SKM-1 (cell line): Measurements from ENCODE around the gene HAO2.
"Not testable (repeated sequence)": the region's sequence is repeated elsewhere in the genome, so short reads cannot be mapped to it uniquely, and the experiment has no call there.

Source experiments
- DNase-seq: peaks from one replicate; lab custom pipeline; 2025; ENCODE audit not compliant: unreplicated experiment; lab: John Stamatoyannopoulos, UW

HAO2 gene

GRCh38 chr1:119377594-119377993 is 9.0 kb downstream of the HAO2 start:
- not testable (repeated sequence) for DNase-seq

DNA sequence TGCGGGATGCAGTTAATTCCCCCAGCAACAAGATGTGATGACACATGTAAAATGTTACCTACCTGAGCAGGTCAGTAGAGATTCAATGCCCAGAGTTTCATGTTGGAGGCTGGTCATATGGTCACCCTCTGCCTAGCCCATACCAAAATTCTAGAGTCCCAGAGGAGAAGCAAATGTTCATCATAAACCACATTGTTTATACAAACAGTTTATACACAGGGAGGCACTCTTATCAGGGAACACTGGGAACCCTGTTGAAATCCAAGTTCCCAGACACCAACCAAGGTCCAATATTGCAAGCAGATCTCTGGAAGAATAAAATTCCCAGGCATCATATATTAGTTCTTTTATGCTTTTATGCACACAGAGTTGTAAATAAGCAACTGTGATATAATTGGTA is 10.5 kb downstream of the HAO2 start:
- no peak for DNase-seq

DNA sequence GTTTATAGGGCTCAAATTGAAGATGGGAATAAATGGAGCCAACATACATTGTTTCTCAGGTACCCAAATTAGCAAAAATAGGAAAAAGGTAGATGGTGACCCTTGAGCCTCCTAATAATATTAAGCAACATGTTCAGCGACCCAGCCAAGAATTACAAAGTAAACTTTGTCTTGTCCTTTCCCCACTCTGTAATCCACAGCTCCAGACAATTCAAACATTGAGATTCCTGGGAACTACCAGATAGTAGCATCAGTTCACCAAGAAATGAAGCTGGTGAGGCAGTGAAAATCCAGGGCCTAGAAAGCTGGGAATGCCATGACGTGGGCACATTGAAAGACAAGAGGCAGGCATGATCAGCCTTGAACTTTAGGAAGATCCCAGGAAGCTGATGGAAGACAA is 11.7 kb downstream of the HAO2 start:
- DNase-seq, result no peak

GRCh38 chr1:119380983-119381662 is 12.5 kb downstream of the HAO2 start:
- no peak for DNase-seq

DNA sequence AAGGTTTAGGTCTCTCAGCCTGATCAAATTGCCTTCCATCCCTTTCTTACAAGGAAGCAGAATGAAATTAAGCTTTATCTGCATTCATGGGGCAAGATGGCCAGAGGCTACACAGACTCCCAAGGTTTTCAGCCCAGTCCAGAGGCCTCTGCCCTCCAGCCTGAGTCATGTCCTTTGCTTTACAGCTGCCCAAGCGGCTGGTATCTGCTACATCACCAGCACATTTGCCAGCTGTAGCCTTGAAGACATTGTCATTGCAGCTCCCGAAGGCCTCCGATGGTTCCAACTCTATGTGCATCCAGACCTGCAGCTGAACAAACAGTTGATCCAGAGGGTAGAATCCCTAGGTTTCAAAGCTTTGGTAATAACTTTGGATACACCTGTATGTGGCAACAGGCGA is 16.0 kb downstream of the HAO2 start:
- no peak for DNase-seq

GRCh38 chr1:119385650-119386049 is 17.1 kb downstream of the HAO2 start:
- DNase-seq, result no peak

DNA sequence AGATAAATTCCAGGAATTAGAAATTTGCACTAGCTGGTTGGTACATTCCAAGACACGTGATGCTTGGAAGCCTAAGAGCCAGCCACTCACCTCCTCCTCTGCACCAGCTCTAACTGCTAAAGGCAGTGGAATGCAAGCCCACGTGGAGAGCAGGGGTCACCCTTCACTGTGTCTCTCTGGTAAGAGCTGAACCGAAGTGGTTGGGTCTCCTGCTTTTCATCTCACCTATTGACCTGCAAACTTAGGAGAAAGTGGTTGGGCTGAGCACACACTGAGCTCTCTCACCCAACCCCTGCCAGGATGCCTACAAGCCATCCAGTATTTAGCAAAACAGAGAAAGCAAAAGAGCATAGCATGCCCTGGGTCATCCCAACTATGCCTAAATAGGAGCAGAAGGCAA is 19.3 kb downstream of the HAO2 start:
- no peak for DNase-seq

DNA sequence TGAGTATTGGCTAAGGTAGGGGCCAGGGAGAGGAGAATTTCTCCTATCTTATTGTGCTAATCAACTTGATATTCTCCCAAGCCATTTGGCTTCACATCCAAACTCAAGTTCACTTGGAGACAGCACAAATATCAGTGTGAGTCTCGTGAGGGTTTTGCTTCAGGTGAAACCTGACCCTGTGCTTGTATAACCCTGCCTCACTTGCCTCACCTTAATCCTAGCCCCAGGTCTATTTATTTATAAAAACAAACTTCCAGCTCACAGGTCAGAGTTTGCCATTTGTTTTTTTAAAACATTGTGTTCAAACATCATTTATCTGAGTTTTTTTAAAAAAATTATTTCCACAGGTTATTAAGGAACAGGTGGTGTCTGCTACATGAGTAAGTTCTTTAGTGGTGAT is 19.9 kb downstream of the HAO2 start:
- no peak for DNase-seq

GRCh38 chr1:119390526-119390925 is 21.9 kb downstream of the HAO2 start:
- DNase-seq, result no peak

DNA sequence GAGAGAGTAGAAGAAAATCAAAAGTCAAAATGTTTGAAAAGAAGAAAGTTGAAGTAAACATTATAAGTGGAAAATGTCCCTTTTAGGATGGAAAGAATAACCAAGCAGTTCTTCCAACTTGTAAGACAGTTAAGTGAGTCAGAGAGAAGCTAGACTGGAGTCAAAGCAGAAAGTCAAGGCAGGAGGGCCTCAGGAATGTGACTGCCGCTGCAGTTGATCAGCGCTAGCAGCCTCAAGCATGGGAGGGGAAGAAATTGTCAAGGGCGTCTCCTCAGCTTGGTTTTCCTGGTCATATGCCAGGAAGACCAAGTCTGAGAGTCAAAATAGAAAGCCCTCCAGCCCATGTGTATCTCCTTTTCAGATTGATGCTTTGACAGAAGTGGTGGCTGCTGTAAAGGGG is 23.2 kb downstream of the HAO2 start:
- DNase-seq, result no peak

GRCh38 chr1:119394085-119394484 is 25.5 kb downstream of the HAO2 start:
- DNase-seq, result no peak

- no peak for DNase-seq
Observed at GRCh38 chr1:119396982-119397381, 28.4 kb downstream of the HAO2 start.

GRCh38 chr1:119397986-119398385 is 29.4 kb downstream of the HAO2 start:
- DNase-seq, result no peak

GRCh38 chr1:119404736-119405135 is 36.2 kb downstream of the HAO2 start:
- DNase-seq, result no peak

- DNase-seq, result no peak
Observed at GRCh38 chr1:119409731-119410130, 41.1 kb downstream of the HAO2 start.

GRCh38 chr1:119410961-119411360 is 42.4 kb downstream of the HAO2 start:
- DNase-seq, result no peak

DNA sequence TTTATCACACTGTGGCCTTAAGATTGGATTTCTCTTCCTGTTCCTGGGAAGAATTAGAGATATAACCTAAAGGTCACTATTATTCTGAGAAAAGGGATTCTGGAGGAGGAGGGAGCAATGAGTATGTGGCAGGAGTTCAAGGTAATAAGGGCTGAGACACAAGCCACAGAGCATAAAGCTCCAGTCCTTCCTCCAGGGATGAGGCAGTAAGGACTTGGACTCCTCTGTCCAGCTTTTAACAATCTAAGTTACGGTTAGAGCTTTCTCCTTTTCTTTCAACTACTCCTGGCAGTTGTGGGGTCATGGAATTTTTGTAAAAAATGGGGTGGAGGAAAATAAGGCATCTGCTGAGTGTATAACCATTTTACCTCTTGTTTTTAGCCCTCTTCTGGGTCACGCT is 46.4 kb downstream of the HAO2 start, which contains the start of gene HSD3B2:
Gene HSD3B2 (plus strand): TSS at position 201 of the 400 bp plus-strand sequence. CDS start 270 bp downstream, outside the sequence.
- DNase-seq, result no peak

GRCh38 chr1:119416006-119416640 is 47.5 kb downstream of the HAO2 start:
- DNase-seq, result no peak

DNA sequence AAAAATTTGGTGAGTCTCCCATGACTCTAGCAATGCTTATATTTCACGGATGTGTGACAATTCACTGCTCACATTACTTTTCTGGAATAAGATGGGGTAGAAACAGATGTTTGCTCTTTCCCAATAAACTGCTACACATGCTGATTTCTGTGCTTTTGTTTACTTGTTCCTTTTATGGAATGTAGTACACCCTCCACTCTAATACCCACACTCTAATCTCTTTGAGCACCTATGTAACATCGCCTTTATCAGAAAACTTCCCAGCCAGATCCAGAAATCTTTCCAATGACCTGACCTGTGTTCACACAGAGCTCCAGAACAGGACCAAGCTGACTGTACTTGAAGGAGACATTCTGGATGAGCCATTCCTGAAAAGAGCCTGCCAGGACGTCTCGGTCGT is 50.5 kb downstream of the HAO2 start:
- DNase-seq, result no peak

GRCh38 chr1:119420638-119421037 is 52.1 kb downstream of the HAO2 start:
- DNase-seq, result no peak

DNA sequence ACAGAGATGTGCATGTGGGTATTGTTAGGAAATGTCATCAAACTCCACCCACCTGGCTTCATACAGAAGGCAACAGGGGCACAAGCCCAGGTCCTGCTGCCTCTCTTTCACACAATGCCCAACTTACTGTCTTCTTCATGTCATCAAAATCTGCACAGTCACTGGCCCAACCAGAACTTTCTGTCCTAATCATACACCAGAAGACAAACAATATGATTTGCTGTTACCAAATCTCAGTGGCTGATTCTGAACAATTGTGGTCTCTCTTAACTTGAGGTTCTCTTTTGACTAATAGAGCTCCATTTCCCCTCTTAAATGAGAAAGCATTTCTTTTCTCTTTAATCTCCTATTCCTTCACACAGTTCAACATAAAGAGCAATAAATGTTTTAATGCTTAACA is 54.0 kb downstream of the HAO2 start:
- no peak for DNase-seq

DNA sequence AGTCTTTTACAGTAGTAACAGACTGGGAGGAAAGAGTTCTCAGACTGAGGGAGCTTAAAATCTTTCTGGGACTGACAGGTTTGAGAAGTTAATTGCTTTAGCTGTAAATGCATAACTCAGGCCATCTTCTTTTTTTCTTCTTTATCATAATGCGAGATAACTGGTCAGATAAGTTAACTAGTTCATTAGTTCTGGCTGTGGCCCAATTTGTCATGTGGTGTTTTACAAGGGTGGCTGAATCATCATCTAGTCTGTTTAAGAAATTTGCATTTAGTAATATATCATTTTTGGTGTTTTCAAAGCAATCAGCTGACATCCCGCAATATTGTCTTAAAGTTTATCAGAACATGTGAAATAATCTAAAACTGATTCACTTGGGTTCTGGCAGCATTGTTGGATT is 60.4 kb downstream of the HAO2 start:
- no peak for DNase-seq

- DNase-seq, result no peak
Observed at GRCh38 chr1:119429687-119430086, 61.1 kb downstream of the HAO2 start.
